LNCaP clone FGC (cell line): Measurements from ENCODE around the gene FAM124A.

Experiments
- DNase-seq: peaks from one replicate; pipeline ENCODE4 v3.0.0-alpha.2; 2011; ENCODE audit warnings: low read depth
- H3K4me3 ChIP-seq: 2 replicates; pipeline ENCODE4 v1.5.1; 2011; ENCODE audit warnings: mild to moderate bottlenecking, low read depth, low read length, control low read depth
- CTCF ChIP-seq: IDR thresholded peaks from 2 replicates; pipeline ENCODE4 v1.5.1; 2012; ENCODE audit warnings: mild to moderate bottlenecking; ENCODE audit not compliant: control insufficient read depth, insufficient read depth; ENCODE audit errors: extremely low read depth

The FAM124A gene

GRCh38 chr13:51180853-51181511 lies 41.2 kb upstream of the FAM124A start:
- no peak for TF ChIP-seq CTCF
- no peak overlapping the region for H3K4me3 ChIP-seq
- DNase-seq = no peak

GRCh38 chr13:51181786-51182383 lies 40.3 kb upstream of the FAM124A start:
- no peak for TF ChIP-seq CTCF
- DNase-seq = no peak
- H3K4me3 ChIP-seq = no peak overlapping the region

GRCh38 chr13:51191743-51192142 lies 30.5 kb upstream of the FAM124A start:
- no peak for TF ChIP-seq CTCF
- DNase-seq = no peak
- no peak overlapping the region for H3K4me3 ChIP-seq

- H3K4me3 ChIP-seq = no peak overlapping the region
- no peak for TF ChIP-seq CTCF
- no peak for DNase-seq
These were observed 29.9 kb upstream of the FAM124A start for GRCh38 chr13:51192348-51192747.

GRCh38 chr13:51193387-51193786 lies 28.8 kb upstream of the FAM124A start:
- H3K4me3 ChIP-seq = no peak overlapping the region
- TF ChIP-seq CTCF = no peak
- DNase-seq = no peak

- DNase-seq = no peak
- no peak overlapping the region for H3K4me3 ChIP-seq
- TF ChIP-seq CTCF = no peak
These were observed 27.3 kb upstream of the FAM124A start for GRCh38 chr13:51194942-51195341.

- no peak for DNase-seq
- no peak for TF ChIP-seq CTCF
- H3K4me3 ChIP-seq = no peak overlapping the region
These were observed 20.3 kb upstream of the FAM124A start for GRCh38 chr13:51201886-51202285.
